GM10847 (cell line): ENCODE data around the gene PTK7.

Experiments used
- POLR2A ChIP-seq: IDR thresholded peaks from 2 replicates; pipeline ENCODE4 v1.6.1; 2011; ENCODE audit not compliant: insufficient read length; ENCODE audit errors: extremely low read depth

The PTK7 gene

GRCh38 chr6:43122146-43122545, 46.0 kb downstream of the PTK7 start:
- TF ChIP-seq POLR2A, result no peak

DNA sequence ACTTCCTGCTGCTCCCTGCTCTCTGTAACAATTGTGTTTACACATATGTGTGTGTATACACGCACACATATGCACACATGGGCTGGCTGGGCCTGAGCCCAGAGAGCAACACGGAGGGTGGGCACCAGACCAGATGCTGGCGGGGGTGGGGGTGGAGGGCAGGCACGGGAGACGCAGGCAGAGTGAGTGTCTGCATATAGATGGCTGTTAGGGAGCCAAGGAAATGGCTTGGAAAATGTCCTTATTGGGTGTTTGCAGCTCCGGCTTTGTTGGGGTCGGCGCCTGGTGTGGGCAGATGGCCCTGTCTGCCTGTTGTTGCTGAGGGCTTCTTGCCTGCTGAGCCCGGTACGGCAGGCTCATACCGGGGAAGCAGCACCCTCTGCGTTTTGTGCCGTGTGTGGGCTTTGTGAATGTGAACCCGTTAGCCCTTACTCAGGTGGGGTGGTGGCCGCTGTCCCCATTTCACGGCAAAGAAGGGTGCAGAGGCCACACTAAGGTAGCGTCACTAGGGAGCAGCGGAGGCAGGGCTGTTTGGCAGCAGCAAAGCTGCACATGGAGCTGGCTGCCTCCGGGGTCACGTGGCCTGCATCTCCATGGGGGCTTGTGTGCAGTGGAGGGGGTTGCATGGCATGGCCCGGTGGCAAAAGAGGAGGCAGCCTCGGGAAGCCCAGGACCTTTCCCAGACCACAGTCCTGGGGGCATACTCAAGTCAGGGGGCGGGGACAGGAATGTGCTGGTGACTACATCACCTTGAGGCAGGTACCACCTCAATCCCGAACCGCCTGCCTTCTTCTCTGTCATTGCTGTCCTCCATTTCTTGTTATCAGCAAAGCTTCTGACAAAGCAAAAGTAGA, 47.6 kb downstream of the PTK7 start:
- no peak for TF ChIP-seq POLR2A

GRCh38 chr6:43124481-43124880, 48.4 kb downstream of the PTK7 start:
- no peak for TF ChIP-seq POLR2A

GRCh38 chr6:43125119-43125518, 49.0 kb downstream of the PTK7 start:
- no peak for TF ChIP-seq POLR2A

- no peak for TF ChIP-seq POLR2A
Observed at GRCh38 chr6:43125555-43125954, 49.4 kb downstream of the PTK7 start.

- TF ChIP-seq POLR2A, result no peak
Observed at GRCh38 chr6:43127180-43127579, 51.1 kb downstream of the PTK7 start.

- no peak for TF ChIP-seq POLR2A
Observed at GRCh38 chr6:43127877-43128276, 51.8 kb downstream of the PTK7 start.

- no peak for TF ChIP-seq POLR2A
Observed at GRCh38 chr6:43128926-43129325, 52.8 kb downstream of the PTK7 start.

DNA sequence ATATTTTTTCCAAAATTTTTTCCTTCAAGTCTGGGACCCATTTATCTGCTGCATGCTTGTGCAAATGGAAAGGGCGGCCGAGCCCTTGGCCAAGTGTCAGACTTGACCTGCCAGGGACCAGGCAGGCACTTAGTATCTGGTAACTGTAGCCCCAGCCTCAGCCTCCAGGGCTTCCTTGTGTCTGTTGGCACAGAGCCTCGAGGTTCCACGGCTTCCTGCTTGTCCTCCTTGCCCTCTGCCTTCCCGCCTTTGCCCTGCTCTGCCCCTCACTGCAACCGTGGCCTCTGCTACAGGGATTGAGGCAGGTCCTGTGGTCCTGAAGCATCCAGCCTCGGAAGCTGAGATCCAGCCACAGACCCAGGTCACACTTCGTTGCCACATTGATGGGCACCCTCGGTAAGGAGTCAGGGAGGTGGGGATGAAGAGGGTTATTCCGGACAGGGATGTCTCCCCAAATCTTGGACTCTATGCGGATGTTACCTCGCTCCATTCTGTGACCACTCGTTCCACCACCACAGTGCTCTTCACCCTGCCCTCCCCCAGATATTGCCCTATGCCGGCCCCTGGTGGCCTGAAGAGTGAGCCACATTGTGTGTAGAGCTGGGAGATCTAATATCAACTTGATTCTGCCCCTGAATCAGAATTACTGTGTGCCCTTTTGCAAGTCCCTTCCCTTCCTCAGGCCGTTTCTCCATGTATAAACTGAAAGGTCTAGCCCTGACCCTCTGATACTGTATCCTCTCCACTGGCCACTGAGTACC, 53.5 kb downstream of the PTK7 start:
- no peak for TF ChIP-seq POLR2A

DNA sequence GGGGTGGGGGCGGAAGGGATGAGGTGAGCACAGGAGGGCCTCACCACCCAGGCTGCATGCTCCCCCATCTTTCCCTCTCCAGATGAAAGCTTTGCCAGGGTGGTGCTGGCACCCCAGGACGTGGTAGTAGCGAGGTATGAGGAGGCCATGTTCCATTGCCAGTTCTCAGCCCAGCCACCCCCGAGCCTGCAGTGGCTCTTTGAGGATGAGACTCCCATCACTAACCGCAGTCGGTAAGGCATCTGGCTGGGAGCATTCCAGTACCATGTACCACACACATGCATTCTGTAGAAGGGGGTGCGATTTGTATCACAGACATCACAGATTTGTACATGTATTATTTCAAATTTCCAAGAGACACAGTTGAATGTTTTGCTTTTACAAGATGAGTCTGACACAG, 54.3 kb downstream of the PTK7 start:
- TF ChIP-seq POLR2A, result no peak

- no peak for TF ChIP-seq POLR2A
Observed at GRCh38 chr6:43138267-43138666, 62.2 kb downstream of the PTK7 start.

DNA sequence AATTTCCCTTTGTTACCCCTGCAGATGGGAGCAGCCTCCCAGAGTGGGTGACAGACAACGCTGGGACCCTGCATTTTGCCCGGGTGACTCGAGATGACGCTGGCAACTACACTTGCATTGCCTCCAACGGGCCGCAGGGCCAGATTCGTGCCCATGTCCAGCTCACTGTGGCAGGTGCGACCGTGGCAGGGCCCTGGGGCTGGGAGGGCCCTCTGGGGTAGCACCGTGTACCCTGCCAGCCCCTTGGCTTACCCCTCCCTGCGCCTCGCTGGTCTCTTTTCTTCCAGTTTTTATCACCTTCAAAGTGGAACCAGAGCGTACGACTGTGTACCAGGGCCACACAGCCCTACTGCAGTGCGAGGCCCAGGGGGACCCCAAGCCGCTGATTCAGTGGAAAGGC, 65.5 kb downstream of the PTK7 start:
- TF ChIP-seq POLR2A, result no peak

- TF ChIP-seq POLR2A, result no peak
Observed at GRCh38 chr6:43142101-43142500, 66.0 kb downstream of the PTK7 start.

DNA sequence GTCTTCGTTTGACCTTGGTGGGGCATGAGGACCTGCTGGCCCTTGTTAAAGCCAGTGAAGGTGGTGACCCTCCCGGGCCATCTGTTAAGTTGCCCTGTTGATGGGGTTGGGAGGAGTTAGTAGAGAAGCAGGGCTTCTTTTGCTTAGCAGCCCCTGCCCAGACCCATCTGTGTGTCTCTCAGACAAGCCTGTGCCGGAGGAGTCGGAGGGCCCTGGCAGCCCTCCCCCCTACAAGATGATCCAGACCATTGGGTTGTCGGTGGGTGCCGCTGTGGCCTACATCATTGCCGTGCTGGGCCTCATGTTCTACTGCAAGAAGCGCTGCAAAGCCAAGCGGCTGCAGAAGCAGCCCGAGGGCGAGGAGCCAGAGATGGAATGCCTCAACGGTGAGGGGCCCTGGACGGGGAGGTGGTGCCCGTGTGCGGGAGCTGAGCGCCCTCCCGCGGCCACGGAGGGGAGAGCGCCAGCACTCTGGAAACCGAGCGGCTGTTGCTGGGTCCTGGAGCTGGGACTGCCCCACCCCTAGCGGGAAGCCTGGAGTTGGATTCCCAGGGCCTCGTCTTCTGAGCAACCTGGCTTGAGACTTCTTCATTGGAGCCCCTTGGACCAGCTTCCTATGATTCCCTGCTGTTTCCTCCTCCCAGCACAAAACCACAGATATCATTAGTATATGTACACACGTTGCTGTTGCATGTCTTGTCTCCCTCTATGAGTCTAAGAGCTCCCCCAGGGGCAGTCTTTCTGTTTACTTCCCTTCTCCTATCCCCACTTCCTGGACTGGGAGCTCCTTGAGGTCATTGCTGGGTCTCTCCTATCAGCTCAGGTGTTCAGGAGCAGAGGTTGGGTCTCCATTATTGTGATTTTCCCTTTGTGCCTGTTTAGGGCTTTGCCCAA, 67.4 kb downstream of the PTK7 start:
- TF ChIP-seq POLR2A, result no peak

- no peak for TF ChIP-seq POLR2A
Observed at GRCh38 chr6:43144879-43145278, 68.8 kb downstream of the PTK7 start.
